Fibroblast of lung (primary cell): Measurements from ENCODE around the gene FBXW9. TPM values are rescaled to one million over a fixed set of nuclear protein-coding genes. Genes with fewer than 3 reads are reported as not detected.

Source experiments
- DNase-seq, 2 donors: peaks; one replicate each; pipeline versions ENCODE4 v3.0.0 to v3.0.0-alpha.2; 2010; ENCODE audit warnings: low read depth in 2 of 2
- H2AFZ ChIP-seq: 2 replicates; pipeline ENCODE4 v1.5.1; 2012; ENCODE audit warnings: low read length, control low read depth, inconsistent platforms
- H3K27ac ChIP-seq: 2 replicates; pipeline ENCODE4 v1.5.1; 2011; ENCODE audit warnings: low read length, control low read depth; ENCODE audit not compliant: insufficient read depth
- H3K27me3 ChIP-seq: 2 replicates; pipeline ENCODE4 v1.5.1; 2011; ENCODE audit warnings: mild to moderate bottlenecking, low read length; ENCODE audit not compliant: control insufficient read depth, insufficient read depth
- H3K36me3 ChIP-seq: 2 replicates; pipeline ENCODE4 v1.5.1; 2011; ENCODE audit warnings: low read length; ENCODE audit not compliant: control insufficient read depth, insufficient read depth
- H3K4me1 ChIP-seq: 2 replicates; pipeline ENCODE4 v1.5.1; 2011; ENCODE audit warnings: low read length; ENCODE audit not compliant: control insufficient read depth, insufficient read depth; ENCODE audit errors: extremely low read depth
- H3K4me2 ChIP-seq: 2 replicates; pipeline ENCODE4 v1.5.1; 2011; ENCODE audit warnings: low read length, control low read depth; ENCODE audit not compliant: insufficient read depth; ENCODE audit errors: extremely low read depth
- H3K4me3 ChIP-seq, 4 experiments: fragments of 200-600 bp in 1 of 4; sonication (generic) in 1 of 4; replicated peaks in 1 of 4; 2 replicates each; pipeline ENCODE4 v1.5.1; 2011 to 2016; ENCODE audit warnings: low read length in 4 of 4, low read depth in 3 of 4, mild to moderate bottlenecking in 3 of 4, control low read depth in 2 of 4, inconsistent platforms in 1 of 4, mixed read lengths in 1 of 4; ENCODE audit not compliant: insufficient read depth in 1 of 4; ENCODE audit errors: control extremely low read depth in 1 of 4
- H3K79me2 ChIP-seq: 2 replicates; pipeline ENCODE4 v1.5.1; 2012; ENCODE audit warnings: mild to moderate bottlenecking, low read length, inconsistent platforms; ENCODE audit not compliant: control insufficient read depth, insufficient read depth
- H3K9ac ChIP-seq: 2 replicates; pipeline ENCODE4 v1.5.1; 2011; ENCODE audit warnings: mild to moderate bottlenecking, low read length, control low read depth; ENCODE audit not compliant: insufficient read depth
- H3K9me3 ChIP-seq: 2 replicates; pipeline ENCODE4 v1.5.1; 2012; ENCODE audit warnings: low read depth, low read length; ENCODE audit not compliant: control insufficient read depth, insufficient read depth
- H4K20me1 ChIP-seq: 2 replicates; pipeline ENCODE4 v1.5.1; 2011; ENCODE audit warnings: low read length; ENCODE audit not compliant: control insufficient read depth, insufficient read depth; ENCODE audit errors: extremely low read depth
- CTCF ChIP-seq, 2 donors: IDR thresholded peaks in 1 of 2; conservative IDR thresholded peaks in 1 of 2; 1 replicate in 1 of 2; 2 replicates in 1 of 2; pipeline ENCODE4 v1.5.1; 2011 to 2012; ENCODE audit warnings: low read length in 2 of 2, control low read depth in 1 of 2, inconsistent platforms in 1 of 2, low read depth in 1 of 2, mild to moderate bottlenecking in 1 of 2
- EZH2 ChIP-seq: IDR thresholded peaks from 2 replicates; pipeline ENCODE4 v1.5.1; 2012; ENCODE audit warnings: low read length, control low read depth, mild to moderate bottlenecking; ENCODE audit errors: missing control alignments
- polyA plus RNA-seq, 2 donors: library from polyadenylated mRNA; depleted of rRNA in 1 of 2; stranded (reverse) in 1 of 2; unstranded in 1 of 2; fragments of >200 nt; gene quantifications; 2 replicates each; pipeline ENCODE4 v1.2.1, GENCODE V29; 2011 to 2012; ENCODE audit warnings: missing spikeins in 1 of 2
- total RNA-seq: library from RNA; depleted of rRNA; stranded (reverse); fragments of >200 nt; gene quantifications from 2 replicates; pipeline ENCODE4 v1.2.1, GENCODE V29; 2014

Gene FBXW9
- total and polyA plus RNA-seq, 2 donors (not counting 1 experiment from before 2014, with no cell fraction given), result 3.3 to 4.4 TPM

GRCh38 chr19:12652219-12652618, 44.2 kb downstream of the FBXW9 start:
- Histone ChIP-seq H3K4me2 (no peak overlapping the region), H3K36me3 (peaks cover 8% of the 10 kb centered on the region), H3K9me3 (no peaks in the 10 kb centered on the region), H2AFZ (no peak overlapping the region), H3K27ac (no peak overlapping the region), H3K9ac (no peak overlapping the region), H3K79me2 (no peaks in the 10 kb centered on the region), H3K4me3 (no peak overlapping the region), H3K4me1 (no peaks in the 10 kb centered on the region), H3K27me3 (no peaks in the 10 kb centered on the region), H4K20me1 (no peaks in the 10 kb centered on the region)
- DNase-seq, result no peak
- TF ChIP-seq EZH2 (no peak), CTCF (conservative IDR thresholded peaks at IDR 0.05 in 1 of 2, IDR thresholded peaks at IDR 0.05 in 1 of 2; ENCODE audit: low read depth in 1 of 2, low read length in 2 of 2) (no peak)

DNA sequence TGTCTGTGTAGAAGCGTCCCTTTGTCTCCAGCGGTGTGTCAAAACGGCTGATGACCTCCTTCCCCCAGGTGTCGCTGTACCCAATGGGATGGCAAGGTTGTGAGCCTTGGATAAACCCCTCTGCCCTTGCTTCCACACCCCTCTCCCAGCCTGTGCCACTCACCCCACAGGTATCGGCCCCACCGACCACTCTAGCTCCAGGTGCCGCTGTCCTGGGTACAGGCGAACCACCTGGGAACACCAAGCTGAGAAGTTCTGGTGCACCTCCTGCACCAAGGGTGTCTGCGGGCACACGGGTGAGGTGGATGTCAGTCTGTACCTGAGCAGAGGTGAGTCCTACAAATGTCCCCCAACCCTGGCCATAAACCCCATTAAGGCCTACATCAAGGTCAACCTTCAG, 46.5 kb downstream of the FBXW9 start:
- Histone ChIP-seq H3K36me3 (peaks cover under 1% of the 10 kb centered on the region), H3K9me3 (no peaks in the 10 kb centered on the region)

GRCh38 chr19:12648088-12648487, 48.3 kb downstream of the FBXW9 start:
- peak overlapping the region in 1 of 4 experiments; percentile 14 for H3K4me3 ChIP-seq
- H3K27ac ChIP-seq, result no peak overlapping the region
- no peak overlapping the region for H3K9ac ChIP-seq
- no peak for DNase-seq
- TF ChIP-seq EZH2 (no peak), CTCF (conservative IDR thresholded peaks at IDR 0.05 in 1 of 2, IDR thresholded peaks at IDR 0.05 in 1 of 2; ENCODE audit: low read depth in 1 of 2, low read length in 2 of 2) (peak in 1 of 2 donors; percentile 28)
- H4K20me1 ChIP-seq, result no peaks in the 10 kb centered on the region
- no peaks in the 10 kb centered on the region for H3K9me3 ChIP-seq
- H3K4me2 ChIP-seq, result no peak overlapping the region
- H2AFZ ChIP-seq, result no peak overlapping the region
- no peaks in the 10 kb centered on the region for H3K27me3 ChIP-seq
- H3K36me3 ChIP-seq, result no peaks in the 10 kb centered on the region
- no peaks in the 10 kb centered on the region for H3K4me1 ChIP-seq
- H3K79me2 ChIP-seq, result no peaks in the 10 kb centered on the region

More for the DNA sequence above, 46.5 kb downstream of the FBXW9 start:
- Histone ChIP-seq H4K20me1 (no peaks in the 10 kb centered on the region), H3K4me1 (no peaks in the 10 kb centered on the region), H3K4me3 (no peak overlapping the region), H3K27ac (no peak overlapping the region), H3K27me3 (no peaks in the 10 kb centered on the region), H3K4me2 (no peak overlapping the region), H3K9ac (no peak overlapping the region), H3K79me2 (no peaks in the 10 kb centered on the region), H2AFZ (no peak overlapping the region)
- DNase-seq, result no peak
- TF ChIP-seq CTCF (conservative IDR thresholded peaks at IDR 0.05 in 1 of 2, IDR thresholded peaks at IDR 0.05 in 1 of 2; ENCODE audit: low read depth in 1 of 2, low read length in 2 of 2) (no peak), EZH2 (no peak)
